PC-9 (cell line): ENCODE results near the gene GNG8. TPM values are rescaled to one million over a fixed set of nuclear protein-coding genes. Genes with fewer than 3 reads are reported as not detected.

ENCODE experiments used
- BruUV-seq: library from RNA; stranded (reverse); fragments of 400-500 nt; replicated peaks from 2 replicates; lab custom pipeline; 2021; lab: Mats Ljungman, UMichigan
- CTCF ChIA-PET: fragments of 300-600 bp; sonication (Branson Sonifier 250); formaldehyde crosslinking; loops from one replicate; lab custom pipeline; 2022; ENCODE audit warnings: antibody characterized with exemption; lab: Charles Lee
- POLR2A ChIA-PET: fragments of 300-600 bp; sonication (Branson Sonifier 250); formaldehyde crosslinking; loops from one replicate; lab custom pipeline; 2022; ENCODE audit warnings: antibody characterized with exemption; ENCODE audit not compliant: unreplicated experiment; lab: Charles Lee
- DNase-seq, 2 experiments: peaks; one replicate each; pipeline versions ENCODE4 v3.0.0 to v3.0.0-alpha.2; 2015 to 2022; ENCODE audit warnings: mixed read lengths in 1 of 2
- H2AFZ ChIP-seq: fragments of 200-600 bp; sonication (generic); 2 replicates; pipeline ENCODE4 v1.8.1; 2017; ENCODE audit warnings: antibody characterized with exemption
- H3F3A ChIP-seq: fragments of 200-600 bp; sonication (generic); 2 replicates; pipeline ENCODE4 v1.8.1; 2017; ENCODE audit warnings: antibody characterized with exemption, mild to moderate bottlenecking, low read depth; ENCODE audit not compliant: insufficient read depth
- H3K27ac ChIP-seq: fragments of 200-600 bp; sonication (generic); 2 replicates; pipeline ENCODE4 v1.6.1; 2016; ENCODE audit warnings: mixed run types
- H3K27me3 ChIP-seq: fragments of 200-600 bp; sonication (generic); 2 replicates; pipeline ENCODE4 v1.6.1; 2016; ENCODE audit warnings: low read depth, mixed run types; ENCODE audit not compliant: insufficient read depth
- H3K36me3 ChIP-seq: fragments of 200-600 bp; sonication (generic); 2 replicates; pipeline ENCODE4 v1.6.1; 2016; ENCODE audit warnings: low read depth, mixed run types
- H3K4me1 ChIP-seq: fragments of 200-600 bp; sonication (generic); replicated peaks from 2 replicates; pipeline ENCODE4 v1.6.1; 2016; ENCODE audit warnings: mixed run types; ENCODE audit not compliant: insufficient read depth
- H3K4me2 ChIP-seq: fragments of 200-600 bp; sonication (generic); 2 replicates; pipeline ENCODE4 v1.6.1; 2017; ENCODE audit warnings: mixed run types
- H3K4me3 ChIP-seq: fragments of 200-600 bp; sonication (generic); 2 replicates; pipeline ENCODE4 v1.6.1; 2016; ENCODE audit warnings: mixed run types
- H3K79me2 ChIP-seq: fragments of 200-600 bp; sonication (generic); 2 replicates; pipeline ENCODE4 v1.6.1; 2017; ENCODE audit warnings: low read depth, mixed run types
- H3K9me2 ChIP-seq: fragments of 200-600 bp; sonication (generic); 2 replicates; pipeline ENCODE4 v1.8.1; 2017; ENCODE audit warnings: mild to moderate bottlenecking; ENCODE audit not compliant: insufficient read depth
- H3K9me3 ChIP-seq: fragments of 200-600 bp; sonication (generic); 2 replicates; pipeline ENCODE4 v1.8.1; 2016; ENCODE audit warnings: low read depth; ENCODE audit not compliant: insufficient read depth
- H4K20me1 ChIP-seq: fragments of 200-600 bp; sonication (generic); 2 replicates; pipeline ENCODE4 v1.8.1; 2017; ENCODE audit not compliant: insufficient read depth
- EZH2 ChIP-seq: fragments of 200-600 bp; sonication (generic); IDR thresholded peaks from 2 replicates; pipeline ENCODE4 v1.8.0; 2017; ENCODE audit warnings: antibody characterized with exemption, low read depth
- intact Hi-C: fragments of 100-400 bp; cut with micrococcal nuclease; formaldehyde crosslinking; loops from one replicate; pipeline ENCODE4 v1.10.0; 2022; ENCODE audit not compliant: unreplicated experiment
- total RNA-seq: library from RNA; stranded (reverse); gene quantifications from 2 replicates; pipeline ENCODE4 v1.2.3, GENCODE V29; 2021
- TF ChIP-seq, protein P1 (sequence below): fragments of 200-600 bp; sonication (generic); conservative IDR thresholded peaks from 2 replicates; pipeline ENCODE4 v1.6.1; 2017; ENCODE audit warnings: mixed run types, antibody characterized with exemption, mild to moderate bottlenecking, moderate library complexity

GNG8 gene
- total RNA-seq, 1 experiment from 2014 or later, result not detected

DNA sequence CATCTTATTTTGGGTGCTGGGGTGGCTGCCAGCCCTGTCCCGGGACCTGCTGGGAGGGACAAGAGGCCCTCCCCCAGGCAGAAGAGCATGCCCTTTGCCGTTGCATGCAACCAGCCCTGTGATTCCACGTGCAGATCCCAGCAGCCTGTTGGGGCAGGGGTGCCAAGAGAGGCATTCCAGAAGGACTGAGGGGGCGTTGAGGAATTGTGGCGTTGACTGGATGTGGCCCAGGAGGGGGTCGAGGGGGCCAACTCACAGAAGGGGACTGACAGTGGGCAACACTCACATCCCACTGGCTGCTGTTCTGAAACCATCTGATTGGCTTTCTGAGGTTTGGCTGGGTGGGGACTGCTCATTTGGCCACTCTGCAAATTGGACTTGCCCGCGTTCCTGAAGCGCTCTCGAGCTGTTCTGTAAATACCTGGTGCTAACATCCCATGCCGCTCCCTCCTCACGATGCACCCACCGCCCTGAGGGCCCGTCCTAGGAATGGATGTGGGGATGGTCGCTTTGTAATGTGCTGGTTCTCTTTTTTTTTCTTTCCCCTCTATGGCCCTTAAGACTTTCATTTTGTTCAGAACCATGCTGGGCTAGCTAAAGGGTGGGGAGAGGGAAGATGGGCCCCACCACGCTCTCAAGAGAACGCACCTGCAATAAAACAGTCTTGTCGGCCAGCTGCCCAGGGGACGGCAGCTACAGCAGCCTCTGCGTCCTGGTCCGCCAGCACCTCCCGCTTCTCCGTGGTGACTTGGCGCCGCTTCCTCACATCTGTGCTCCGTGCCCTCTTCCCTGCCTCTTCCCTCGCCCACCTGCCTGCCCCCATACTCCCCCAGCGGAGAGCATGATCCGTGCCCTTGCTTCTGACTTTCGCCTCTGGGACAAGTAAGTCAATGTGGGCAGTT, 26.2 kb downstream of the GNG8 start:
- POLR2A ChIA-PET, result no interaction called here
- Histone ChIP-seq H3K79me2 (no peaks in the 10 kb centered on the region), H3K9me3 (no peaks in the 10 kb centered on the region), H4K20me1 (no peaks in the 10 kb centered on the region), H3K4me3 (no peak overlapping the region), H3K9me2 (no peaks in the 10 kb centered on the region), H3K4me1 (no peaks in the 10 kb centered on the region), H3K27me3 (no peaks in the 10 kb centered on the region), H3K4me2 (no peak overlapping the region), H3K27ac (no peak overlapping the region), H2AFZ (no peak overlapping the region), H3K36me3 (peaks cover 18% of the 10 kb centered on the region; the same call in 1 of the 2 replicates), H3F3A (peaks cover 12% of the 10 kb centered on the region; the same call in 1 of the 2 replicates)
- no peak for DNase-seq
- TF ChIP-seq EZH2, result no peak
- TF ChIP-seq, protein P1, sequence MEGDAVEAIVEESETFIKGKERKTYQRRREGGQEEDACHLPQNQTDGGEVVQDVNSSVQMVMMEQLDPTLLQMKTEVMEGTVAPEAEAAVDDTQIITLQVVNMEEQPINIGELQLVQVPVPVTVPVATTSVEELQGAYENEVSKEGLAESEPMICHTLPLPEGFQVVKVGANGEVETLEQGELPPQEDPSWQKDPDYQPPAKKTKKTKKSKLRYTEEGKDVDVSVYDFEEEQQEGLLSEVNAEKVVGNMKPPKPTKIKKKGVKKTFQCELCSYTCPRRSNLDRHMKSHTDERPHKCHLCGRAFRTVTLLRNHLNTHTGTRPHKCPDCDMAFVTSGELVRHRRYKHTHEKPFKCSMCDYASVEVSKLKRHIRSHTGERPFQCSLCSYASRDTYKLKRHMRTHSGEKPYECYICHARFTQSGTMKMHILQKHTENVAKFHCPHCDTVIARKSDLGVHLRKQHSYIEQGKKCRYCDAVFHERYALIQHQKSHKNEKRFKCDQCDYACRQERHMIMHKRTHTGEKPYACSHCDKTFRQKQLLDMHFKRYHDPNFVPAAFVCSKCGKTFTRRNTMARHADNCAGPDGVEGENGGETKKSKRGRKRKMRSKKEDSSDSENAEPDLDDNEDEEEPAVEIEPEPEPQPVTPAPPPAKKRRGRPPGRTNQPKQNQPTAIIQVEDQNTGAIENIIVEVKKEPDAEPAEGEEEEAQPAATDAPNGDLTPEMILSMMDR, result no peak
- intact Hi-C loops, result no loop called here
- CTCF ChIA-PET, result no interaction called here
- BruUV-seq, result TSS peak; percentile 32

DNA sequence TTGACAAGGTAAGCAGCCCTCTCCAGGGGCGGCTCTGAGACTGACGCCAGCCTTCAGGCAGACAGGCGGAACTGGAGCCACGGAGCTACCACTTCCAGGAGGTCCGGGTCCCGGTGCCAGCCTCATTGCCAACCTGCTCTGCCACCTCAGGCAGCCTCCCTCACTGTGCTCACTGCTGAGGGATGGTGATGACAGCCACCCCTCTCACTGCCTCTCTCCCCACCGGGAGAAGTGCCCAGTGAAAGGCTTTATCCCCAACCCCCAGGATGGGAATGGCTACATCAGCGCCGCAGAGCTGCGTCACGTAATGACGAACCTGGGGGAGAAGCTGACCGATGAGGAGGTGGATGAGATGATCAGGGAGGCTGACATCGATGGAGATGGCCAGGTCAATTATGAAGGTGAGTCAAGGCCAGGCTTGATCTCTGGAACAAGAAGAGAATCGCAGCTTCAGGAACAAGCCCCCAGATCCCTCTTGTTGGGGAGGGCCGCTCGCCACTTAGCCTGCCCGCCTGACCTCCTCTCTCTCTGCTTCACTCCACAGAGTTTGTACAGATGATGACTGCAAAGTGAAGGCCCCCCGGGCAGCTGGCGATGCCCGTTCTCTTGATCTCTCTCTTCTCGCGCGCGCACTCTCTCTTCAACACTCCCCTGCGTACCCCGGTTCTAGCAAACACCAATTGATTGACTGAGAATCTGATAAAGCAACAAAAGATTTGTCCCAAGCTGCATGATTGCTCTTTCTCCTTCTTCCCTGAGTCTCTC, 27.2 kb downstream of the GNG8 start:
- Histone ChIP-seq H3K4me2 (no peak overlapping the region), H4K20me1 (no peaks in the 10 kb centered on the region), H2AFZ (no peak overlapping the region), H3K27me3 (no peaks in the 10 kb centered on the region), H3K79me2 (peaks cover 10% of the 10 kb centered on the region), H3K36me3 (peaks cover 18% of the 10 kb centered on the region; the same call in 1 of the 2 replicates), H3K27ac (no peak overlapping the region), H3K4me1 (no peaks in the 10 kb centered on the region), H3K9me2 (no peaks in the 10 kb centered on the region), H3F3A (peaks cover 12% of the 10 kb centered on the region; the same call in 1 of the 2 replicates), H3K4me3 (no peak overlapping the region), H3K9me3 (no peaks in the 10 kb centered on the region)
- DNase-seq, result no peak
- CTCF ChIA-PET, result no interaction called here
- no TSS peak for BruUV-seq
- POLR2A ChIA-PET, result no interaction called here
- TF ChIP-seq, protein P1, result no peak
- TF ChIP-seq EZH2, result no peak
- intact Hi-C loops, result no loop called here

DNA sequence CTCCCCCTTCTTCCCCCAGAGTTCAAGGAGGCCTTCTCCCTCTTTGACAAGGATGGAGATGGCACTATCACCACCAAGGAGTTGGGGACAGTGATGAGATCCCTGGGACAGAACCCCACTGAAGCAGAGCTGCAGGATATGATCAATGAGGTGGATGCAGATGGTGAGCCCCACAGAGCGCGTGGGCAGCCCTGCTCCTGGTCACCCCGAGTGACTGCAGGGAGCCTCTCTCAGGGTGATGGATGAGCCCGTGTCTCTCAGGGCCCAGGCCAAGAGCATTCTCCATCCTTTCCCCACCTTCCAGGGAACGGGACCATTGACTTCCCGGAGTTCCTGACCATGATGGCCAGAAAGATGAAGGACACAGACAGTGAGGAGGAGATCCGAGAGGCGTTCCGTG, 27.8 kb downstream of the GNG8 start:
- H3K9me2 ChIP-seq, result no peaks in the 10 kb centered on the region
- POLR2A ChIA-PET, result no interaction called here
- no peak overlapping the region for H3K4me3 ChIP-seq
- CTCF ChIA-PET, result no interaction called here
- no peak overlapping the region for H3K27ac ChIP-seq
- H2AFZ ChIP-seq, result no peak overlapping the region
- no peak for TF ChIP-seq EZH2
- TF ChIP-seq, protein P1, result no peak
- no peak for DNase-seq
- no TSS peak for BruUV-seq
- intact Hi-C loops, result no loop called here
- H3K27me3 ChIP-seq, result no peaks in the 10 kb centered on the region
- H4K20me1 ChIP-seq, result no peaks in the 10 kb centered on the region
- H3K9me3 ChIP-seq, result no peaks in the 10 kb centered on the region
- peaks cover 18% of the 10 kb centered on the region; the same call in 1 of the 2 replicates for H3K36me3 ChIP-seq
- H3F3A ChIP-seq, result peaks cover 12% of the 10 kb centered on the region; the same call in 1 of the 2 replicates
- peaks cover 15% of the 10 kb centered on the region for H3K79me2 ChIP-seq
- H3K4me1 ChIP-seq, result no peaks in the 10 kb centered on the region
- H3K4me2 ChIP-seq, result no peak overlapping the region
